GM12878 (cell line): Measurements from ENCODE around the gene PTPN21. TPM values are rescaled to one million over a fixed set of nuclear protein-coding genes. Genes with fewer than 3 reads are reported as not detected.

ENCODE experiments used
- ATAC-seq: fragments of 200-7000 bp; cut with Tn5 transposase; 3 replicates; pipeline ENCODE4 v1.9.1; 2020; ENCODE audit warnings: mild to moderate bottlenecking, moderate library complexity
- BruUV-seq: library from RNA; stranded (reverse); fragments of 400-500 nt; replicated peaks from 2 replicates; lab custom pipeline; 2021; lab: Mats Ljungman, UMichigan
- CTCF ChIA-PET: fragments of 300-600 bp; sonication (Branson Sonifier 250); formaldehyde crosslinking; extraction: SDS; loops from one replicate; lab custom pipeline; 2021; ENCODE audit warnings: inconsistent platforms; lab: Yijun Ruan, JAX
- POLR2A ChIA-PET: fragments of 350-600 bp; formaldehyde crosslinking; extraction: SDS; loops from one replicate; lab custom pipeline; 2021; ENCODE audit warnings: inconsistent platforms; lab: Charles Lee
- RAD21 ChIA-PET: fragments of 300-600 bp; sonication (Branson Sonifier 250); formaldehyde crosslinking; loops from one replicate; lab custom pipeline; 2023; ENCODE audit warnings: antibody characterized with exemption; ENCODE audit not compliant: unreplicated experiment; lab: Charles Lee
- SMC1A ChIA-PET: fragments of 300-600 bp; sonication (Branson Sonifier 250); formaldehyde crosslinking; loops from one replicate; lab custom pipeline; 2023; ENCODE audit not compliant: unreplicated experiment, uncharacterized antibody; lab: Charles Lee
- DNase-seq: peaks from one replicate; pipeline ENCODE4 v3.0.0-alpha.2; 2011; ENCODE audit warnings: low read depth, low spot score
- FAIRE-seq: peaks from 3 replicates; lab custom pipeline; 2011; peaks lifted over from hg19 to GRCh38; lab: Jason Lieb, UNC
- H2AFZ ChIP-seq: 2 replicates; pipeline ENCODE4 v1.6.0; 2011; ENCODE audit warnings: low read depth, low read length, control low read depth; ENCODE audit not compliant: control insufficient read depth
- H3K27ac ChIP-seq: 2 replicates; pipeline ENCODE4 v1.5.1; 2011; ENCODE audit warnings: control low read depth; ENCODE audit not compliant: control insufficient read depth, insufficient read depth
- H3K27me3 ChIP-seq, 2 experiments: replicated peaks in 1 of 2; 2 replicates each; pipeline versions ENCODE4 v1.6.0 to v1.6.1; 2011; ENCODE audit warnings: low read length in 1 of 2; ENCODE audit not compliant: control insufficient read depth in 2 of 2, insufficient read depth in 2 of 2
- H3K36me3 ChIP-seq, 2 experiments: 2 replicates each; pipeline ENCODE4 v1.5.1; 2011; ENCODE audit warnings: low read length in 1 of 2; ENCODE audit not compliant: control insufficient read depth in 2 of 2, insufficient read depth in 2 of 2
- H3K4me1 ChIP-seq: 2 replicates; pipeline ENCODE4 v1.6.1; 2011; ENCODE audit warnings: mild to moderate bottlenecking, low read length, moderate library complexity, mixed read lengths; ENCODE audit not compliant: control insufficient read depth, insufficient read depth
- H3K4me2 ChIP-seq: 2 replicates; pipeline ENCODE4 v1.6.0; 2011; ENCODE audit warnings: control low read depth; ENCODE audit not compliant: control insufficient read depth, insufficient read depth
- H3K4me3 ChIP-seq: fragments of 200-600 bp; sonication (generic); 2 replicates; pipeline ENCODE4 v1.5.1; 2016
- H3K79me2 ChIP-seq: 2 replicates; pipeline ENCODE4 v1.6.0; 2011; ENCODE audit warnings: low read length; ENCODE audit not compliant: control insufficient read depth, insufficient read depth
- H3K9ac ChIP-seq: 2 replicates; pipeline ENCODE4 v1.8.0; 2011; ENCODE audit warnings: low read length, control low read depth, mixed read lengths; ENCODE audit not compliant: control insufficient read depth, insufficient read depth
- H3K9me3 ChIP-seq: replicated peaks from 3 replicates; pipeline ENCODE4 v1.5.1; 2011; ENCODE audit warnings: mild to moderate bottlenecking, low read length; ENCODE audit not compliant: control insufficient read depth, insufficient read depth
- H4K20me1 ChIP-seq: 2 replicates; pipeline ENCODE4 v1.6.0; 2011; ENCODE audit not compliant: control insufficient read depth, insufficient read depth
- BHLHE40 ChIP-seq, 2 experiments: fragments of 450-650 bp in 1 of 2; IDR thresholded peaks; 2 replicates each; pipeline ENCODE4 v1.6.1; 2011 to 2017; ENCODE audit warnings: low read depth in 2 of 2, borderline replicate concordance in 1 of 2, improper control_type of control experiment in 1 of 2, low read length in 1 of 2, mild to moderate bottlenecking in 1 of 2
- CTCF ChIP-seq, 3 experiments: IDR thresholded peaks in 2 of 3; conservative IDR thresholded peaks in 1 of 3; 2 replicates each; pipeline ENCODE4 v1.5.1; 2011; ENCODE audit warnings: low read depth in 3 of 3, low read length in 3 of 3, mild to moderate bottlenecking in 3 of 3, control low read depth in 2 of 3, moderate library complexity in 2 of 3, inconsistent platforms in 1 of 3, mixed read lengths in 1 of 3; ENCODE audit not compliant: control insufficient read depth in 2 of 3, insufficient read depth in 1 of 3; ENCODE audit errors: extremely low read depth in 1 of 3
- EZH2 ChIP-seq: IDR thresholded peaks from 2 replicates; pipeline ENCODE4 v1.6.1; 2012; ENCODE audit warnings: low read depth, mild to moderate bottlenecking, control low read depth, inconsistent platforms, low read length, borderline replicate concordance; ENCODE audit not compliant: control insufficient read depth
- FOXK2 ChIP-seq: fragments of 450-650 bp; IDR thresholded peaks from 2 replicates; pipeline ENCODE4 v1.6.1; 2017; ENCODE audit warnings: mild to moderate bottlenecking, moderate library complexity
- GATAD2B ChIP-seq: fragments of 450-650 bp; conservative IDR thresholded peaks from 2 replicates; pipeline ENCODE4 v1.6.1; 2017; ENCODE audit warnings: low read depth, mild to moderate bottlenecking, moderate library complexity
- POLR2AphosphoS5 ChIP-seq: IDR thresholded peaks from 2 replicates; pipeline ENCODE4 v1.6.1; 2011; ENCODE audit warnings: mild to moderate bottlenecking, low read length, inconsistent platforms
- POU2F2 ChIP-seq: IDR thresholded peaks from 3 replicates; pipeline ENCODE4 v1.6.1; 2011; ENCODE audit warnings: low read depth, mild to moderate bottlenecking, low read length, borderline replicate concordance
- RAD21 ChIP-seq: IDR thresholded peaks from 2 replicates; pipeline ENCODE4 v1.6.1; 2011; ENCODE audit warnings: mild to moderate bottlenecking, low read depth, low read length, moderate library complexity; ENCODE audit not compliant: insufficient read depth
- RUNX3 ChIP-seq: IDR thresholded peaks from 2 replicates; pipeline ENCODE4 v1.6.1; 2012; ENCODE audit warnings: low read length, inconsistent platforms
- SMC3 ChIP-seq: IDR thresholded peaks from 2 replicates; pipeline ENCODE4 v1.6.1; 2011; ENCODE audit warnings: low read length, improper control_type of control experiment, borderline replicate concordance
- SRF ChIP-seq, 2 experiments: IDR thresholded peaks; 2 replicates each; pipeline ENCODE4 v1.6.1; 2011; ENCODE audit warnings: low read depth in 2 of 2, low read length in 2 of 2, mild to moderate bottlenecking in 1 of 2, moderate library complexity in 1 of 2
- STAT3 ChIP-seq: IDR thresholded peaks from 2 replicates; pipeline ENCODE4 v1.6.1; 2011; ENCODE audit warnings: low read depth, low read length, improper control_type of control experiment
- TAF1 ChIP-seq: IDR thresholded peaks from 2 replicates; pipeline ENCODE4 v1.6.1; 2011; ENCODE audit warnings: mild to moderate bottlenecking, low read depth, low read length, borderline replicate concordance
- TCF12 ChIP-seq: IDR thresholded peaks from 2 replicates; pipeline ENCODE4 v1.6.1; 2011; ENCODE audit warnings: low read depth, mild to moderate bottlenecking, low read length
- TCF3 ChIP-seq: IDR thresholded peaks from 2 replicates; pipeline ENCODE4 v1.6.1; 2012; ENCODE audit warnings: low read depth, mild to moderate bottlenecking, low read length, borderline replicate concordance; ENCODE audit not compliant: insufficient read depth
- TCF7 ChIP-seq: IDR thresholded peaks from 2 replicates; pipeline ENCODE4 v1.6.1; 2014; ENCODE audit warnings: antibody characterized with exemption, borderline replicate concordance
- YY1 ChIP-seq: IDR thresholded peaks from 2 replicates; pipeline ENCODE4 v1.6.1; 2011; ENCODE audit warnings: low read depth, mild to moderate bottlenecking, low read length
- WGBS: methylation state at CpG from one replicate; pipeline ENCODE4 v1.1.6; 2016; ENCODE audit warnings: low lambda C conversion rate; ENCODE audit not compliant: insufficient replicate concordance, insufficient coverage; ENCODE audit errors: missing lambda C conversion rate; 5-methylcytosine and 5-hydroxymethylcytosine counted together
- in situ Hi-C: fragments of 300-500 bp; cut with MboI; formaldehyde crosslinking; loops from 9 replicates; pipeline ENCODE4 v1.14.3; 2018; ENCODE audit warnings: mixed read lengths
- intact Hi-C: fragments of 100-400 bp; cut with micrococcal nuclease; formaldehyde crosslinking; loops from one replicate; pipeline ENCODE4 v1.14.2; 2022; ENCODE audit not compliant: unreplicated experiment
- polyA plus RNA-seq, 11 experiments: library from polyadenylated mRNA; depleted of rRNA in 4 of 11; unstranded in 6 of 11; stranded (reverse) in 5 of 11; fragments of >200 nt; fragmentation: Nextera tagmentation in 4 of 11; fragmentation: Illumina TruSeq in 1 of 11; extraction: Ambion mirVana in 4 of 11; extraction: Trizol in 1 of 11; gene quantifications; 1 replicate in 1 of 11; 2 replicates in 10 of 11; pipeline versions ENCODE4 v1.2.1 to v1.2.3, GENCODE V29; 2011 to 2016; ENCODE audit warnings: inconsistent platforms in 2 of 11, missing spikeins in 2 of 11, low read depth in 1 of 11
- total RNA-seq, 4 experiments: library from RNA; depleted of rRNA in 3 of 4; stranded (reverse); fragments of >200 nt in 3 of 4; fragmentation: Illumina TruSeq in 1 of 4; extraction: Trizol in 1 of 4; gene quantifications; 2 replicates each; pipeline versions ENCODE4 v1.2.1 to v1.2.3, GENCODE V29; 2013 to 2021

The PTPN21 gene
- total and polyA plus RNA-seq, 10 of the 15 experiments (the other 5 are each of a cell fraction or from before 2014, with no cell fraction given) = 0.01 to 0.23 (median 0.04) TPM; not detected in 3

GRCh38 chr14:88492272-88493089, 62.3 kb downstream of the PTPN21 start:
- Histone ChIP-seq H3K27ac (no peak overlapping the region), H3K4me2 (peak overlapping the region; percentile 11; the same call in 1 of the 2 replicates), H3K27me3 (no peaks in the 10 kb centered on the region; a peak in 1 of 4 replicates), H2AFZ (no peak overlapping the region; the same call in 1 of the 2 replicates), H3K9me3 (no peaks in the 10 kb centered on the region), H3K4me3 (no peak overlapping the region), H3K9ac (no peak overlapping the region), H3K79me2 (no peaks in the 10 kb centered on the region), H4K20me1 (no peaks in the 10 kb centered on the region), H3K4me1 (no peaks in the 10 kb centered on the region), H3K36me3 (no peaks in the 10 kb centered on the region)
- CTCF ChIA-PET = interaction anchor here (1.1 to 3.2 kb wide), 15 partner anchors 9 to 548 kb away, joined by 3 to 16 read pairs (median 4); partner anchors contain the start of gene ZC3H14
- ATAC-seq = peak; percentile 96
- 16% methylated on average over 12 of the region's 12 CpGs for WGBS
- TF ChIP-seq YY1 (0 out of 2 replicates have a peak, but pooled peaks have one; percentile 23), RAD21 (peak; percentile 70), FOXK2 (no peak), SRF (IDR thresholded peaks at IDR 0.05; ENCODE audit: low read depth in 2 of 2, low read length in 2 of 2) (no peak), SMC3 (peak; percentile 76), EZH2 (no peak), GATAD2B (no peak), RUNX3 (0 out of 2 replicates have a peak, but pooled peaks have one; percentile 25), TCF3 (no peak), POLR2AphosphoS5 (no peak), STAT3 (no peak), TCF12 (no peak), POU2F2 (peak; percentile 99), TAF1 (no peak), CTCF (IDR thresholded peaks at IDR 0.05 in 2 of 3, conservative IDR thresholded peaks at IDR 0.05 in 1 of 3; ENCODE audit: control insufficient read depth in 2 of 3, extremely low read depth in 1 of 3, insufficient read depth in 1 of 3, low read depth in 3 of 3, low read length in 3 of 3) (peak; percentile 72 to 85 (median 75)), BHLHE40 (IDR thresholded peaks at IDR 0.05; ENCODE audit: borderline replicate concordance in 1 of 2, low read depth in 2 of 2, low read length in 1 of 2) (no peak), TCF7 (no peak)
- in situ Hi-C loops = no loop called here
- POLR2A ChIA-PET = no interaction called here
- RAD21 ChIA-PET = interaction anchor here (1.3 to 2.0 kb wide), 4 partner anchors 67 to 175 kb away, joined by 3 to 7 read pairs (median 4); no protein-coding TSS in a partner anchor
- BruUV-seq = no TSS peak
- FAIRE-seq = no peak
- intact Hi-C loops = loop anchor here (2.0 to 5.0 kb wide), 4 partner anchors 70 to 545 kb away; partner anchors contain the start of gene ZC3H14
- DNase-seq = peak; percentile 19
- SMC1A ChIA-PET = interaction anchor here (0.7 to 1.6 kb wide), 3 partner anchors 65 to 547 kb away, joined by 3 to 4 read pairs (median 3); no protein-coding TSS in a partner anchor
